Measurements from ENCODE around the gene KRTAP11-1.

KRTAP11-1 gene

DNA sequence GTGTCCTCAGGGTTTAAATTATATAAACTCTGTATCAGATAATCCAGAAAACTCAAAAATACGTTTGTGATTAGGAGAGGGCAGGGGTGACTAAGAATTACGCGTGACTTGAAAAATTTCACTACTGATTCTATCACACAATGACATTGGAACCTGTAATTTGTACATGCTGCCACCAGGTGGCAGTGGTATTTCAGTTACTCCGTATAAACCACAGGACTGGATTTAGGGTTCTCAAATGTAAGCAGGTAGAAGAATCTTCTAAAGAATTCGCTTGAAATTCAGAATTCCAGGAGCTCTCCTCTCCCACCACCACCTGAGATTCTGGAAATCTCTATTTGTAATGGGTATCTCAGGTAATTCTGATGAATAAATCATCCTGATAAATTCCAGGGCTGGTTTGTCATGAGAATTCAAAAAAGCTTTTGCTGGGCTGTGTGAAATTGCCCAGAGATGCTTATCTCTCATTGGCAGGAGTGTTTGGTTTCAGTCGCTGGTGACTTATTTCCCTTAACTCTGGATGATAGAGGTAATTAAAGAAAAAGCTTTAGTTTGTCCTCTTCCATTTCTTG, 50.1 kb downstream of the KRTAP11-1 start:
- TF ChIP-seq OSR1 (CRISPR knock-in tag; IDR thresholded peaks at IDR 0.05) (no peak), ARNTL (CRISPR knock-in tag; IDR thresholded peaks at IDR 0.05; ENCODE audit: borderline replicate concordance, low read depth) (no peak), BACH2 (CRISPR knock-in tag; IDR thresholded peaks at IDR 0.05; ENCODE audit: borderline replicate concordance) (no peak), GLIS3 (CRISPR knock-in tag; IDR thresholded peaks at IDR 0.05) (no peak)
- no peak for ATAC-seq

Measured in SK-N-SH treated with all-trans-retinoic acid at 6 μM for 48 hours (cell line).